Measurements from ENCODE around the gene SLIT3.

The SLIT3 gene

DNA sequence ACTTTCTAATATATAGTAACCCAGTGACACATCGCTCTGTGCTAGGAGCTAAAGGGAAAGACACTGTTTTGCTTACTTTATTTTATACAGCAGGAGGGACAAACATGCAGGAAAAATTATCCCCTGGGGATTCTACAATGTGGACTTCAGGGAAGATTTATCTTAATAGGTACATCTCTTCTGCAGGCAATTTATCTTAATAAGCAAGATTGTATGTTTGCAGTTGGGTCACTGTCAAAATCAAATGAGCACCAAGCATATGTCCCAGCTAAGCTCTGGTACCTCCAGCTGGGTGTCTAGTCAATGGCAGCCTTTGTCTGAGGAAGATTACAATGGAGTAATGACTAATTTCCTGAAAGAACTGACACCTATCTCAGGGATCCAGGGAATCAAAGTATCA is 411.9 kb downstream of the SLIT3 start:
- no peak for DNase-seq (ENCODE audit: low spot score)

DNA sequence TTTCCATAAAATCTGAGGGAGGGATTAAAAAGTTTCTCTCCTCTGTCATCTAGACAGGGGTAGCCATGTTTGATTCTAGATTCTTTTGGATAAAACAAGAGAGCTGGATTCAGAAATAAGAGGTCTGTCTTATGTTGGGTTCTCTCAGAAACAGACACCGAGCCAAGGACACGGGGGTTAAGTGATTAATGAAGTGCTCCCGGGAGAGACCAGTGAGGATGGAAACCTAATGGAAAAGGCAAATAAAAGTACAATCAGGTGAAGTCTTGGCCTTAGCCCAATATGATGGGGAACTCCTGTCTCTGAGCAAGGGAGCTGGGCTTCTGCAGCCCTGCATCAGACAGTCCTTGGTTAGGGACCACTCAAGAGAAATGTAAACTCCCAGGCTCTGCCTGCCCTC is 413.0 kb downstream of the SLIT3 start:
- no peak for DNase-seq (ENCODE audit: low spot score)

DNA sequence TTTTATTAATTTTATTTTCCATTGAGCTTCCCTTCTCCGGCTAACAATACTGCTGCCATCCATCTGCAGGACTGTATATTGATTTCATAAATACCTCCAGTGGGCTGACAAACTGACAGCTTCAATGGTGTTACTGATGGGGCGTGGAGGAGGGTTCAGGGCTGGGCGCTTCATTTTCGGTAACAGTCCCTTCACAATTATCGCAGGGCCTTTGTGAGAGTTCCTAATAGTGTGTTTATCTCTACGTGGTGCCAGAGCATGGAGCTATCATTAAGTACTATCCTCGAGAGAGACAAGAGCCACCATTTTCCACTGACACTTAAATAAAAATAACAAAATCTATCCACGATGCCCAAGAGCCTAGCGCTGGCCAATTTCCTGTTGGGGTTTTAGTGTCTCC is 414.8 kb downstream of the SLIT3 start:
- no peak for DNase-seq (ENCODE audit: low spot score)

DNA sequence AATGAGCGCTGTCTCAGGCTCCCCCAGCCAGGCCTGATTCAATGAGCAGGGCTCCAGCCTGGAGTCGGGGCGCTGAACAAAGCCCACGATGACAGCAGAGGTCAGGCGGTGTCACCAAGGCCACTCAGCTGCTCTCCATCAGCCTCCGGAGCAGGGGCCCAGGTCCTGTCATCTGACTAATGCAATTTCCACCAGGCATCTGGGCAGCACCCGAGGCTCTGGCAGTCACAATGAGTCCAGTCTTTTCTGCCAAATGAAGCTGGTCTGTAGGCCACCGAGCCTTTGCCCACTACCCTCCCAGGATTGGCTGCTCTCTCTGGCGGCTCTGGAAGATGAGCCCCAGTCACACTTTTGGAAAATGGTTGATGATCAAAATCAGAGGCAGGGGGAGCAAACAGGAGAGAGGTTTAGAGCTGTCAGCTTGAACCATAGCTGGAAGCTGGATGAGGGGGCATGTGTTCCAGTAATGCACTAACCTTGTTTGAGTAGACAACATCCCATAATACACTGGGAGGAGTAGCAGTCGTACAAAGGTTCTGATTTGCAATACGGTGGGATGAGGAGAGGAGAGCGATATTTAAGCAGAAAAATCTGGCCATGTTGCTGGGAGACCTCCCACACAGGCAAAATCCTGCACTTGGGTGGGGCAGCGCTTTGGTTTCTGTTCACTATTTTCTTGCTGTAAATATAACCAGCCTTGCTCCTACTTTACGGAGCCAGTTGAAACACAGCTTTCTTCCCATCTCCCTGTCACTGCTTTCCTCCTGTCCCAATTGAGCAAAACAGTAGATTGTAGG is 415.4 kb downstream of the SLIT3 start:
- DNase-seq (ENCODE audit: low spot score) = no peak

DNA sequence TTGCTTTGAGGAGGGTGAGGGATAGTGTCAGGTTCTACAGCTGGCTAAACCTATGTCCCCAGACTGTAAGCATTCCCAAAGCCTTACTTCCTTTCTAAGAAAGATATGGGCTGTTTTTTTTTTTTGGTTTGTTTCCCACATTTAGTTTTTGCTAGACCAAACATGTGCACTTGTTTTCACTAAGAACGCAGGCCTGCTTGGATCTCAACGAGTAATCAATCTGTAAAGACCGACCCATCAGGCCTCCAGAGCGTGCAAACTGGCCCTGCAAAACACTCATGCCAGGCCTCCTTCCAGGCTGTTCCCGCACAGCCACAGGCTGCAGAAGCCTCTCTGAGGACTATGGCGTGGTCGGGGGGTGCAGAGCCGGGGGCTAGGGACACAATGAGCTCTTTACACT is 416.9 kb downstream of the SLIT3 start:
- DNase-seq (ENCODE audit: low spot score) = no peak

DNA sequence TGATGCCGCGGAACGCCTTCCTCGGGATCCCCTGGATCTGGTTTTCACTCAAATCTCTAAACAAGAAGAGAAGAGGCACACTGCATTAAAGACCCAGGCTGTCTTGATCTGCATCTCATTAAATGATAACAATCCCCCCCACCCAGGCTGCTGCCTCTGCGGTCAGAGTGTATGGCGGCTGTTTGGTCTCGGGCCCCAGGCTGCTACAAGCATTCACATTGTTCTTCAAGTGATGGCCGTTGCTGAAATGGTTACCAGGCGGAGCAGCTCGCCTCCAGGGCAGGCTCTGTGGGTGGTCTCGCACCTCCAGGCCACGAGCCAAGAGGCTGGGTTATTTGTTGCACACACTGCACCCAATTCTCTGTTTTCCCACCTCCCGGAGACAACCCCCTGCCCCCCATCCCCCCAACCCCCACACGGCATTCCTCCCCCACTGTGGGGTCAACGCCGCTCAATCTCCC is 417.6 kb downstream of the SLIT3 start:
- DNase-seq (ENCODE audit: low spot score) = no peak

DNA sequence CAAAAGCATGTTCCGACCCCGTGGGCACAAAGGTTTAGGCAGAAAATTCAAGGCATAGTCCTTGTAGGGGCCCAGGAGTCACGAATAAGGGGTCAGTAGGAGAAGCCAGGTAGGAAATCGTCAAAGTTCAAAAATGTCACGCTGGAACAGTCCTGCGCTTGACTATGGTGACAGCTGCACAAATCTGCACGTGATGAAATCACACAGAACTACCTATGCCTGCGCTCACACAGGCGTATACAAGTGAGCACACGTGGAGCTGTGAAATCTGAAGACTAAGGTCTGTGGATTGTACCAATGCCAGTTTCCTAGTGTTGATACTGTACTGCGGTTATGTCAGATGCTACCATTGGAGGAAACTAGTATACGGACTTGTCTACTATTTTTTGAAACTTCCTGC is 418.7 kb downstream of the SLIT3 start:
- DNase-seq (ENCODE audit: low spot score) = no peak

DNA sequence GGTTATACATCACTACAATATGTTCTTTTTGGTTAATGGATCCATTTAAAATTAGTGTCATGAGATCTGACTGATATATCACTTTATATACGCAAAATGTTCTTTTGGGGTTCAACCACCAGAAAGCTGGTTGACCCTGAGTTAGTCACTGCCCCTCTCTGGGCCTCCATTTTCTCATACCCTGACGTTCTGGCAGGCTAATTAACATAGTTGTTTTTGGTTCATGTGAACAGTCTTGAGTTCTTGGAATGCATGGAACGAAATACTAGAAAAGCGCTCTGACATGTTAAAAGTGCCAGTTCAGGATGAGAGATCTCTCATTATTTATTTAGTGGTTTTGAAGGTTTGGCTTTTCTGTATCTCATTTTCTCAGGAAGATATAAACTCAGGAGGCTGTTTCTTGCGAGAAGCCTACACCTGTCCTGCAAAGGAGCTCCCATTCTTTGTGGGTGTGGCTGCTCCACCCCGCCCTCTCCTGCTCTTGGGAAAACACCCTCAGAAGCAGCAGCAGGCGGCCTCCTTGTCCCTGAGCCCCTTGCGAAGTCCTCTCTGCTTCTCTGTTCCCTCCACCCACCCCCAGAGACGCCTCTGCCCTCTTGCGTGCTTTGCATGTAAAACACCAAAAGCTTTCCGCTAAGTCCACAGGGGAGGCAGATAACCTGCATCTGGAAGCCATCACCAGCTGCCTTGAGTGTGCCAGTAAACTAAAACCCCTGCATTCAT is 419.4 kb downstream of the SLIT3 start:
- DNase-seq (ENCODE audit: low spot score) = no peak

DNA sequence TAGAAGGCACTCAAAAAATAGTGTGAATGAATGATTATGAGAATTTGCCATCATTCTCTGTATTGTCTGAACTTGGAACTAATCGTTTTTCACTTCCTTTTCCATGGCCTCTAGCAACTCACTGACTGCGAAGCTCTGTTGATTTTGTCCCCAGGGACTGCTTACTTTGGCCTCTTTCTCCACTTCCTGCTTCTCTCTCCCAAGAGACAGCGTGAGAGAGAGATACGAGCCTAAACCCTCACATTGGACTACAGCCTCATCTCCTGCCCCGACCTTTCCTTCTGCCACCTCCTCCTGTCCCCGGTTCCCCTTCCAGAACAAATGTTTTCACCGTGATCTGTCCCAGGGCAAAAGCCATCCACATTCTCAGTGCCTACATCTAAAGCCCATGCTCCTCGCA is 421.0 kb downstream of the SLIT3 start:
- DNase-seq (ENCODE audit: low spot score) = no peak

DNA sequence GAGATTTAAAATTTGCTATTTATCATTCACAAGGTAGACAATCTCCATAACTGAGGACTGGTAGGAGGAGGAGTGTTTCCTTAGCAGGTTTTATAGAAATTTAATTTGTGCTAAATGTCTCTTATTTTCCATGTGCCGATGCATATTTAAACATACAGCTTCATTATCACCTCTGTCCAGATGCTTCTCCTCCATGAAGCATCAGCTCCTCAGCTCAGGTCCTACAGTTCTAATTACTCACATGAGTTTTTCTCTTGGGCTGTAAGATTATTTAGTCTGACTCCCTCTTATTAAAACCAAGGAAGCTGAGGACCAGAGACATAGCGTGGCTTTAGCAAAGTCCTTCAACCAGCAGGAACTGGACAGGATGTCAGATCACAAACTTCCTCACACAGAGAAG is 421.6 kb downstream of the SLIT3 start:
- no peak for DNase-seq (ENCODE audit: low spot score)

DNA sequence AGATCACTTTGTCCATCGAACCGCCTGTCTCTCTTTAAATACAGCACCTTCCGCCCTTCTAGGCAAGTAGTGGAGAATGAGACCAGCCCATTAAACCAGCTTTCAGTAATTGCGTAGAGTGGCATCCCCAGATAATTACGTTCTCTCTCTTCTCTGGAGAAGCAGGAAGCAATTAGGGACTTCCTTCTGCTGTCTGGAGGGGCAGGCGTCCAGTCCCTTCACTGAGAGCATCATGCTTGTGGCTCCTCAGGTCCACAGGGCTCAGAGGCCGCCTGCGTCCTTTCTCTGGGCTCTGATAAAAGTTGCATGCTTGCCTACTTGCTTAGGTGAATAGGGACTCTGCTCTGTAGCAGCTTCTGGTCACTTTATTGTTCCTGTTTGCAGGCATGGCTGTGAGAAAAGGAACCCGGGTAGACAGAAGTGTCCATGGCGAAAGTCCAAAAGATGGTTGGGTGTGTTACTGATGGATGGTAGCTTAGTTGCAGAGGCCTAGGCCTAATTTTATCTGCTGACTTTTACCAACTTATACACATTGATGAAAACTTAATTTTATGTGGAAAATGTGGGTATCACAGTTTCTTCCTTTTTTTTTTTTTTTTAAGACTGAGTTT is 422.7 kb downstream of the SLIT3 start:
- no peak for DNase-seq (ENCODE audit: low spot score)

DNA sequence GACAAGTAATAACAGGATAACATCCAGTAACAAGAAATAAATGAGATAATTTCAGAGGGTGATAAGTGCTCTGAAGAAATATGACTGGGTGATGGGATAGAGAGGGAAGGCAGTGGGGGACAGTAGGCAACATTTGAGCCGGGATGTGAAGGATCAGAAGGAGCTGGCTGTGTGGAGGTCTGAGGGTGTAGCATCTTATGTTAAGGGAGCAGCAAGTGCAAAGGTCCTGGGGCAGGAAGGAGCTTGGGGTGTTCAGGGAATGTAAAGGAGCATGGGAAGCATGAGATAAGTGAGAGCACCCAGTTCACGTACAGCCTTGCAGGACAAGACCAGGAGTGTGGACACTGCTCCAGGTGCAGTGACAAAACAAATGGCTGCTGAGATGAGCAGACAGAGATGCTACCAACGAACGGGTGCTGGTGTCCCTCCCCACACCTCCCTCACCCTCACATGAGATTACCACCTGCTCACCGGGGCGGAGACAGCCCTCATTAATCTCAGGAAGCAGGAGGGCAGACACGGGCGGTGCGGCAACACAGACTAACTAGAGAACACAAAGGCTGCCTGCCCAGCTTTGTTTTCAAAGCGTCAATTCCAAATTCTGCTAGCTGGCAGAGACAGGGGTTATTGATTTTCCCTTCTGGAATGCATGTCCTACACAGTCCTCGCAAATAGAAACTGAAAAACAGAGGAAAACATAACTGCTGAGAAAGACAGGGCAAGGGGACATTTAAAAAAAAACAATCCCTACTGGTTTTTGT is 423.6 kb downstream of the SLIT3 start:
- no peak for DNase-seq (ENCODE audit: low spot score)

DNA sequence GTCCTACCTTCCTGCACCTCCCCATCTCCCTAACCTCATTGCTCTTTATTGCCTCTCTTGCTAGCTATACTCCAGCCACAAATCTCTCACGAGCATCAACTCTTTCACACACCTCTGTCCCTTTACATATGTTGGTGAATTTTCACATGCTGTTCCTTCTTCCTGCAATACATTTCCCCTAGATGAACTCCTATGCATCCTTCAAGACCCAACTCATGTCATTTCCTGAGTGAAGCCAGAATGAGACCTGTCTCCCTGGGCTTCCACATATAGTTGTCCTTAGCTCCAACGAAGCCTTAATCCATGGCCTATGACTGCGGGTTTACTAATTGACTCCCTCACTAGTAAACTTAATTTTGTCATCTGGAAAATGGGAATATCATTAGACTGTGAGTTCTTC is 424.5 kb downstream of the SLIT3 start:
- DNase-seq (ENCODE audit: low spot score) = no peak

DNA sequence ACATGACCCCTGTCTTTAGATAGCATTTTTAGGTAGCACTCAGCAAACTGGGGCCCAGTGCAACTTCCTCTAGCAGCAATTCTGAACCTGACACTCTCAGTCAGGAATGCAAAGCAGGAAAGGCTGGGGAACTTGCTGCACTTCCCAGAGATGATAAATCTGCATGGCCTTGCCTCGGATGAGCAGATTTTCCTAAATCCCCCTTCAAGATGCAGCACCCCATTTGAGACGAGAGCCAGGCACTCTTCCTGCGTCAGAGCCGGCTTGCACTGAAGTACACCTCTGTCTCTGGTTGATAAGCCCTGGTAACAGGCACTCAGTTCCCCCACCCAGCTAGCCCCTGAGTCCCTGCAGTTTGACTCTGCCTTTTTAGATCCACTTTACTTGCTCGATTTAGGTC is 425.1 kb downstream of the SLIT3 start:
- no peak for DNase-seq (ENCODE audit: low spot score)

DNA sequence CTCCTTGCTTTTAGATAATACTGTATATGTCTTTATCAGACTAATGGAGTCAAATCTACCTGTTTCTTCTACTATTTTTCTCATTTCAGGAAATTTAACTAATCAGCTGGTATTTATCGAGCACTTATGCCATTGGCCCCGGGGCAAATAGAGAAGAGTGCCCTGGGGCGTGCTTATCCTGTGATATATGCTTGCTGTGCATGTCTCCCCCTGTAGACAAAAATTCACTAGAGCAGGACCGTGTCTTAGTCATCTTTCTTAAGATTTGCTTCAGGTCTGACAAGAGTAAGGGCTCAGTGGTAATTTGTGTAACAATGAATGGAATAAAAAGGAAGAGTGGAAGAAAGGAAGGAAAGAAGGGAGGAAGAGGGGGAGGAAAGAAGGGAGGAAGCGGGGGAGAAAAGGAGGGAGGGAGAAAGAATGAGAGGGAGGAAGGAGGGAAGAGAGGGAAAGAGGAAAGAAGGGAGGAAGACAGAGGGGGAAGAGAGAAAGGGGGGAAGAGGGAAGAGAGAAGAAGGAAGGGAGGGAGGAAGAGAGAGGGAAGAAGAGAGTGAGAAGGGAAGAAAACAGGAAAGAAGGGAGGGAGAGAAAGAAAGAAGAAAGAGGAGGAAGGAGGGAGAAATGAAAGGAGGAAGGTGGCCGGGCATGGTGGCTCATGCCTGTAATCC is 426.1 kb downstream of the SLIT3 start:
- no peak for DNase-seq (ENCODE audit: low spot score)

DNA sequence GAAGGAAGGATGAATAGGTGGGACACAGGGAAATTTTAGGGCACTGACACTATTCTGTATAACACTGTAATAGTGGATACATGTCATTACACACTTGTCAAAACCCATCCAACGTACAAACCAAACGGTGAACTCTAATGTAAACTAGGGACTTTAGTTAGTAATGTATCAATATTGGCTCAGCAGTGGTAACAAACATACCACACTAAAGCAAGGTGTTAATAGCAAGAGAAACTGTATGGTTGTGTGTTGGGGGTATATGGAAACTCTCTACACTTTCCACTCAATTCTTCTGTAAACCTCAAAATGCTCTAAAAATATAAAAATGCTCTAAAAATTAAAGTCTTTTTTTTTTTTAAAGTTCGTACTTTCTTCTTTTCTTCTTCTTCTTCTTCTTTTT is 428.7 kb downstream of the SLIT3 start:
- no peak for DNase-seq (ENCODE audit: low spot score)

DNA sequence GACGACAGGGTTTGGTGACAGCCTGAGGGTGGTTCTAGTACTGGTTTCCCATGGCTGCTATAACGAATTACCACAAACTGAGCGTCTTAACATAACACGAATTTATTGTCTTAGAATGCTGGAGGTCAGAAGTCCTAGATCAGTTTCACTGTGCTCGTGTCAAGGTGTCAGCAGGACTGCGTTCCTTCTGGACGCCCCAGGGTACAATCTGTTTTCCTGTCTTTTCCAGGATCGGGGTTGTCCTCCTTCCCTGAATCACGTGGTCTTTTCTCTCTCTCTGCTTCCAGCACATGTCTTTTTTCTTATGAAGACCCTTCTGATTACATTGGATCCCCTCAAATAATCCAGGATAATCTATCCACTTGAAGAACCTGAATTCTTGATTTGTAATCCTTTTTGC is 430.0 kb downstream of the SLIT3 start:
- DNase-seq (ENCODE audit: low spot score) = no peak

DNA sequence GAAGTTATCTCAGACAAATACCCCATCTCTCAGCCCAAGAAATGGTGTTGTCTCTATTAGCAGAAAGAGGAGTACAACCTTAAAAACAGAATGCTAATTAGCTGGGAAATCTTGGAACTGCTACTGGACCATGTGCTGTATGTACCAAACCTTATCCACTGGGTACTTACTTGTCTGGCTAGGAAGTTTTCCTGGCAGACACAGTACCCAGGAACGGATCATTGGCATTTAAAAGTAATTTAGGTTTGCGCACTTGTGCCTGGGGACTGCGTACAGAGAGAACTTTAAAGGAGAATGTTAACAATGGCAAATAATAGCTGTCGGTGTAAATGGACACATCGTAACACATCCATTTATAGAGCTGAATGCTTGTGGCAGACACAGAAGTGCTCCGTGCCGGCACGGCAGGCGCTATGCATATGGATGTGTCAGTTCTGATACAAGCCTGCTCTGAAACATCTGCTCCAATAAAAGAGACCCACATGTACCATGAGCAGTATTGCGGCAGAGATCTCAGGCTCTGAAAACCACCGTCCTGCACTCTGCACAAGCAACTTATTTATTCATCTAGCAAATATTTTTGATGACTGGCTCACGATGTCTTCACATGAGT is 431.2 kb downstream of the SLIT3 start:
- DNase-seq (ENCODE audit: low spot score) = no peak

DNA sequence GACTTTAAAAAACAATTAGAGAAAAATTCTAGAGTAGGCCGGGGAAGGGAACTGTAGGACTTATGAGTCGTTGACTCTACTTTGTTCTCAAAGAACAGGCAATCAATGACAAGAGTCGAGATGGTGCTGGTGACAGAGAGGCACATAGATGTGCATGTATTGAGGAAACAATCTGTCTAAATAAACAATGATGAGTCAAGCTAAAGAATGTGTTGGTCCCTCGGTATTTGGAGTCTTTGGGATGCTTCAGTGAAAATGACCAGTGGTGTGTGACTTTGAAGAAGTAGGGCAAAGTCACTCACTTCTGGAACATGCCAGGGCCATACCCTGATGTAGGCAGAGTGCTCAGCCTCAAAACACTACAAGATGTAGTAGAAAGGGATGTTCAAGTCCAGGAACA is 433.7 kb downstream of the SLIT3 start:
- no peak for DNase-seq (ENCODE audit: low spot score)

DNA sequence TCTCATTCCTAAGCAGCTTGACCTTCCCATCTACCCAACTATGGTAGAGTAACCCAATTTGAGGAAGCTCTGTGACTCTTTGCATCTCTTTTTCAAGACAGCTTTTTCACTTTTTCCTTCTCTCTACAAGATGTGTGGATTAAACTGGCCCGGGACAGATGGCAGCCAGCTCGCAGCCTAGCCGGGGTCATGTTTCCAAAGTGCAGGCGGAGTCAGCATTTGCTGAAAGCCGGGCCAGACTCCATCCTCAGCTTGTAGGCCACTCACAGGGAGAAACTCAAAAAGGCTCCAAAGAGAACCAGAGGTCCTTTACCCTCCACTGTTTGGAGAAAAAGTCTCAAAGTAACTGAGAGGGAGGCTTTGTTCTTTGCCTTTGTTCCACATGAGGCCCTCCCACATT is 435.0 kb downstream of the SLIT3 start:
- DNase-seq (ENCODE audit: low spot score) = no peak

DNA sequence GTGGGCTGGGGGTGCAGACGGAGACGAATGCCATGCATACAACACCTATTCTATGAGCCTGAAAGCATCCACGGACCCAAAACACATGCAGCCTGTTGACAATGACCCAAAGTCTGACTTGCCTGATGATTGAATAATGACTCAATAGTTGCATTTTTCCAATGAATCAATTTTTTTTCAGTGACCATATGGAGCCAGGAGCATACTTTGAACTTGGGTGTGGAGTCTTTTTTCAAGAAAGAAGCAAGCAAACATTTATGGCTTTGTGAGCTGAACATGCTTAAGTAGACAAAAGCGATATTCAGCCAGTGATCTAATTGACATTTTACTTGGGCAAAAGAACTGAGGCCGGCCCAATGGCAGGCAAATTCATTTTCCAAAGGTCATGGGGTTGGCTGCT is 437.9 kb downstream of the SLIT3 start:
- DNase-seq (ENCODE audit: low spot score) = no peak

DNA sequence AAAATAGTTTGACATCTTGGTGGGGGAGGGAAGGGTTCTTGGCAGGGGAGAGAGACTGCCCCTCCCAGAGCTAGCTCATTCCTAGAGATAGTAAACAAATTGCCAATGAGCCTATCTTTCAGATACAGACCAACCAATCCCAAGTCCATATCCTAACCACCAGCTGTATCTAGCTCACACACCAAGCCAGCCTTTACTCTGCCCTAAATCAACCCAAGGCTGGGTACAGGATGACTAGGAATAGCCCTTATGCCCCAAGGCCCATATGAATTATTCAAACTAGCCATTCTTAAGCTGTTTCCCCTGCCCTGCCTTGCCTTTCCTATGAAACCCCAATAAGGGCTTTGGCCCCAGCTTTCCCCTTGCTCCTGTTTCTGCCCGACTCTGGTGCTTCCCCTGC is 440.4 kb downstream of the SLIT3 start:
- DNase-seq (ENCODE audit: low spot score) = no peak
